A549 (cell line): ENCODE results near the gene GOLGA1. TPM values are rescaled to one million over a fixed set of nuclear protein-coding genes. Genes with fewer than 3 reads are reported as not detected.
A peak's percentile ranks its signal among the peaks of the same experiment; 100 is the strongest.

Experiments used
- ATAC-seq, 2 experiments: fragments of 200-7000 bp in 1 of 2; fragments of >200 bp in 1 of 2; cut with Nextera tagmentation in 1 of 2; cut with Tn5 transposase in 1 of 2; 3 replicates each; pipeline versions ENCODE4 v1.8.0 to v1.9.1; 2018 to 2020; ENCODE audit warnings: mild to moderate bottlenecking in 1 of 2, moderate library complexity in 1 of 2
- CTCF ChIA-PET: fragments of 300-600 bp; sonication (Branson Sonifier 250); formaldehyde crosslinking; extraction: SDS; loops from one replicate; lab custom pipeline; 2021; ENCODE audit warnings: antibody characterized with exemption, inconsistent platforms; lab: Yijun Ruan, JAX
- POLR2A ChIA-PET: fragments of 350-600 bp; formaldehyde crosslinking; extraction: SDS; loops from one replicate; lab custom pipeline; 2021; ENCODE audit warnings: antibody characterized with exemption, inconsistent platforms; lab: Yijun Ruan, JAX
- DNase-seq, 2 experiments: peaks; one replicate each; pipeline versions ENCODE4 v3.0.0 to v3.0.0-alpha.2; 2011 to 2016; ENCODE audit warnings: low read depth in 1 of 2, low spot score in 1 of 2
- FAIRE-seq: peaks from 2 replicates; lab custom pipeline; 2011; peaks lifted over from hg19 to GRCh38; lab: Jason Lieb, UNC
- H3K27ac ChIP-seq, 2 experiments: fragments of >200 bp; sonication (Bioruptor Twin); formaldehyde crosslinking; 3 replicates each; pipeline ENCODE4 v1.5.1; 2016 to 2017
- H3K4me1 ChIP-seq: fragments of >200 bp; sonication (Bioruptor Twin); formaldehyde crosslinking; 3 replicates; pipeline ENCODE4 v1.6.1; 2016
- H3K4me2 ChIP-seq: fragments of >200 bp; sonication (Bioruptor Twin); formaldehyde crosslinking; 3 replicates; pipeline ENCODE4 v1.6.1; 2016
- H3K4me3 ChIP-seq: fragments of >200 bp; sonication (Bioruptor Twin); formaldehyde crosslinking; 3 replicates; pipeline ENCODE4 v1.5.1; 2016
- H3K9me3 ChIP-seq: fragments of >200 bp; sonication (Bioruptor Twin); formaldehyde crosslinking; 3 replicates; pipeline ENCODE4 v1.6.1; 2016
- BHLHE40 ChIP-seq: IDR thresholded peaks from 2 replicates; pipeline ENCODE4 v1.6.1; 2012; ENCODE audit warnings: low read depth, low read length, inconsistent platforms
- CEBPB ChIP-seq, 2 experiments: fragments of >200 bp in 1 of 2; sonication (Bioruptor Twin) in 1 of 2; formaldehyde crosslinking in 1 of 2; IDR thresholded peaks; 2 replicates each; pipeline ENCODE4 v1.6.1; 2012 to 2016
- CHD2 ChIP-seq: fragments of 150-350 bp; IDR thresholded peaks from 2 replicates; pipeline ENCODE4 v1.6.1; 2014; ENCODE audit warnings: low read length; ENCODE audit not compliant: partially characterized antibody
- CHD4 ChIP-seq: fragments of 200-600 bp; sonication (generic); IDR thresholded peaks from 2 replicates; pipeline ENCODE4 v1.6.1; 2016; ENCODE audit warnings: antibody characterized with exemption, mild to moderate bottlenecking, borderline replicate concordance
- E2F6 ChIP-seq: IDR thresholded peaks from 2 replicates; pipeline ENCODE4 v1.6.1; 2012; ENCODE audit warnings: low read depth, borderline replicate concordance
- EHF ChIP-seq: fragments of 250-450 bp; sonication (Bioruptor Pico); IDR thresholded peaks from 2 replicates; pipeline ENCODE4 v1.5.0; 2020; ENCODE audit warnings: mild to moderate bottlenecking
- EHMT2 ChIP-seq: fragments of 200-600 bp; sonication (generic); IDR thresholded peaks from 2 replicates; pipeline ENCODE4 v1.6.1; 2016; ENCODE audit warnings: antibody characterized with exemption, low read depth, mild to moderate bottlenecking, moderate library complexity
- EP300 ChIP-seq, 2 experiments: fragments of >200 bp; sonication (Bioruptor Twin); formaldehyde crosslinking; IDR thresholded peaks; 2 replicates in 1 of 2; 3 replicates in 1 of 2; pipeline ENCODE4 v1.6.1; 2016 to 2017
- ESRRA ChIP-seq: fragments of 150-350 bp; IDR thresholded peaks from 2 replicates; pipeline ENCODE4 v1.6.1; 2014; ENCODE audit warnings: mild to moderate bottlenecking, low read length, borderline replicate concordance
- FOSL2 ChIP-seq, 2 experiments: fragments of 450-650 bp in 1 of 2; fragments of >200 bp in 1 of 2; sonication (Bioruptor Twin) in 1 of 2; formaldehyde crosslinking; IDR thresholded peaks; 2 replicates each; pipeline versions ENCODE4 v1.5.0 to v1.6.1; 2016 to 2020; ENCODE audit warnings: mild to moderate bottlenecking in 1 of 2, moderate library complexity in 1 of 2
- FOXS1 ChIP-seq: fragments of 250-450 bp; sonication (Bioruptor Pico); IDR thresholded peaks from 2 replicates; pipeline ENCODE4 v1.5.0; 2020; ENCODE audit warnings: mild to moderate bottlenecking, moderate library complexity
- GATA3 ChIP-seq: IDR thresholded peaks from 2 replicates; pipeline ENCODE4 v1.6.1; 2012; ENCODE audit warnings: borderline replicate concordance
- HDAC2 ChIP-seq: fragments of 200-600 bp; sonication (generic); IDR thresholded peaks from 2 replicates; pipeline ENCODE4 v1.6.1; 2016
- HEYL ChIP-seq: fragments of 250-450 bp; sonication (Bioruptor Pico); IDR thresholded peaks from 2 replicates; pipeline ENCODE4 v1.8.0; 2021; ENCODE audit warnings: mild to moderate bottlenecking, moderate library complexity
- HOXA7 ChIP-seq: fragments of 250-450 bp; sonication (Bioruptor Pico); IDR thresholded peaks from 2 replicates; pipeline ENCODE4 v1.5.0; 2020; ENCODE audit warnings: mild to moderate bottlenecking, moderate library complexity
- HOXB13 ChIP-seq: fragments of 250-450 bp; sonication (Bioruptor Pico); IDR thresholded peaks from 2 replicates; pipeline ENCODE4 v1.5.0; 2020; ENCODE audit warnings: low read depth, mild to moderate bottlenecking, moderate library complexity
- HOXB5 ChIP-seq: fragments of 250-450 bp; sonication (Bioruptor Pico); IDR thresholded peaks from 2 replicates; pipeline ENCODE4 v1.5.0; 2020; ENCODE audit warnings: mild to moderate bottlenecking, moderate library complexity
- JUN ChIP-seq, 2 experiments: fragments of >200 bp; sonication (Bioruptor Twin); formaldehyde crosslinking; IDR thresholded peaks; 2 replicates in 1 of 2; 3 replicates in 1 of 2; pipeline ENCODE4 v1.6.1; 2016 to 2017
- JUNB ChIP-seq: fragments of >200 bp; sonication (Bioruptor Twin); formaldehyde crosslinking; IDR thresholded peaks from 2 replicates; pipeline ENCODE4 v1.6.1; 2016
- KDM5A ChIP-seq: fragments of 200-600 bp; sonication (generic); IDR thresholded peaks from 2 replicates; pipeline ENCODE4 v1.6.1; 2016; ENCODE audit warnings: antibody characterized with exemption, mild to moderate bottlenecking
- MAX ChIP-seq: IDR thresholded peaks from 2 replicates; pipeline ENCODE4 v1.6.1; 2012
- NFE2L2 ChIP-seq: fragments of 150-350 bp; conservative IDR thresholded peaks from 2 replicates; pipeline ENCODE4 v1.6.1; 2014; ENCODE audit warnings: low read length
- NPAS2 ChIP-seq: fragments of 250-450 bp; sonication (Bioruptor Pico); IDR thresholded peaks from 2 replicates; pipeline ENCODE4 v1.8.0; 2022; ENCODE audit warnings: mild to moderate bottlenecking, moderate library complexity, borderline replicate concordance
- NR3C1 ChIP-seq: fragments of >200 bp; sonication (Bioruptor Twin); formaldehyde crosslinking; IDR thresholded peaks from 3 replicates; pipeline ENCODE4 v1.6.1; 2017
- PHF8 ChIP-seq: fragments of 200-600 bp; sonication (generic); IDR thresholded peaks from 2 replicates; pipeline ENCODE4 v1.6.1; 2016; ENCODE audit warnings: low read depth, mild to moderate bottlenecking, antibody characterized with exemption, moderate library complexity, borderline replicate concordance
- RCOR1 ChIP-seq: fragments of 150-350 bp; IDR thresholded peaks from 2 replicates; pipeline ENCODE4 v1.6.1; 2014; ENCODE audit warnings: antibody characterized with exemption, low read length, low read depth
- RFX5 ChIP-seq: fragments of 450-650 bp; IDR thresholded peaks from 2 replicates; pipeline ENCODE4 v1.7.1; 2014; ENCODE audit warnings: antibody characterized with exemption, mild to moderate bottlenecking, moderate library complexity
- RNF2 ChIP-seq: fragments of 200-600 bp; sonication (generic); IDR thresholded peaks from 2 replicates; pipeline ENCODE4 v1.6.1; 2016; ENCODE audit warnings: low read depth, mild to moderate bottlenecking, antibody characterized with exemption, moderate library complexity, borderline replicate concordance
- SREBF2 ChIP-seq: fragments of 450-650 bp; IDR thresholded peaks from 2 replicates; pipeline ENCODE4 v1.6.1; 2014; ENCODE audit warnings: mild to moderate bottlenecking, moderate library complexity
- TFCP2L1 ChIP-seq: fragments of 250-450 bp; sonication (Bioruptor Pico); IDR thresholded peaks from 2 replicates; pipeline ENCODE4 v1.5.0; 2021; ENCODE audit warnings: mild to moderate bottlenecking
- TP53 ChIP-seq: fragments of 250-450 bp; sonication (Bioruptor Pico); IDR thresholded peaks from 2 replicates; pipeline ENCODE4 v1.5.0; 2021; ENCODE audit warnings: mild to moderate bottlenecking, moderate library complexity
- ZC3H11A ChIP-seq: fragments of 450-650 bp; IDR thresholded peaks from 2 replicates; pipeline ENCODE4 v1.6.1; 2014; ENCODE audit warnings: antibody characterized with exemption, mild to moderate bottlenecking
- ZFP36 ChIP-seq: fragments of 450-650 bp; IDR thresholded peaks from 2 replicates; pipeline ENCODE4 v1.6.1; 2014; ENCODE audit warnings: borderline replicate concordance; ENCODE audit not compliant: partially characterized antibody
- ZNF302 ChIP-seq: fragments of 250-450 bp; sonication (Bioruptor Pico); IDR thresholded peaks from 2 replicates; pipeline ENCODE4 v1.9.0; 2021; ENCODE audit warnings: inconsistent platforms, mild to moderate bottlenecking, moderate library complexity
- WGBS: methylation state at CpG from one replicate; pipeline ENCODE4 v1.1.6; 2017; ENCODE audit errors: missing lambda C conversion rate; 5-methylcytosine and 5-hydroxymethylcytosine counted together
- polyA plus RNA-seq, 4 experiments: library from polyadenylated mRNA; depleted of rRNA in 3 of 4; stranded (reverse); fragments of >200 nt; fragmentation: RNase III in 1 of 4; extraction: RNeasy Plus Mini Kit Qiagen cat#74134 plus additional on column Dnase treatment in 1 of 4; gene quantifications; 2 replicates in 3 of 4; 3 replicates in 1 of 4; pipeline ENCODE4 v1.2.3, GENCODE V29; 2011 to 2017
- TF ChIP-seq, protein P1 (sequence below): fragments of >200 bp; sonication (Bioruptor Twin); formaldehyde crosslinking; IDR thresholded peaks from 2 replicates; pipeline ENCODE4 v1.6.1; 2016
- TF ChIP-seq, protein P2 (sequence below): fragments of >200 bp; sonication (Bioruptor Twin); formaldehyde crosslinking; IDR thresholded peaks from 3 replicates; pipeline ENCODE4 v1.6.1; 2016
- TF ChIP-seq, protein P3 (sequence below): fragments of >200 bp; sonication (Bioruptor Twin); formaldehyde crosslinking; IDR thresholded peaks from 3 replicates; pipeline ENCODE4 v1.5.1; 2016

GOLGA1 gene
- polyA plus RNA-seq, 2 of the 4 experiments (the other 2 are of a cell fraction): 10.0 to 19.4 TPM

GRCh38 chr9:124868511-124869465, 72.1 kb downstream of the GOLGA1 start:
- no peak for FAIRE-seq
- peaks cover 38% of the 10 kb centered on the region; the same call in 2 of the 3 replicates for H3K4me1 ChIP-seq
- no peaks in the 10 kb centered on the region for H3K9me3 ChIP-seq
- POLR2A ChIA-PET: interaction anchor here (1.0 to 1.3 kb wide), 3 partner anchors 8 to 91 kb away, joined by 3 read pairs; partner anchors contain the start of genes OLFML2A and RPL35
- ATAC-seq: peak; percentile 94 to 95
- H3K4me3 ChIP-seq: peak overlapping the region; percentile 100
- DNase-seq: peak; percentile 84 to 95
- CTCF ChIA-PET: interaction anchor here (0.7 to 1.8 kb wide), 4 partner anchors 12 to 91 kb away, joined by 3 to 7 read pairs (median 3); partner anchors contain the start of genes OLFML2A and WDR38
- H3K27ac ChIP-seq: peak overlapping the region; percentile 98 to 100
- WGBS: 1% methylated on average over 73 of the region's 101 CpGs
- peak overlapping the region; percentile 97 for H3K4me2 ChIP-seq
- TF ChIP-seq JUN (IDR thresholded peaks at IDR 0.05) (peak; percentile 95 to 96), KDM5A (no peak), TP53 (no peak), HOXB13 (no peak), HOXA7 (no peak), GATA3 (peak; percentile 12; the same call in 1 of the 2 replicates), RFX5 (no peak), RNF2 (no peak), JUNB (no peak), MAX (peak; percentile 71), ZFP36 (no peak), EHMT2 (no peak), HOXB5 (CRISPR knock-in tag) (no peak), EHF (CRISPR knock-in tag) (no peak), NFE2L2 (no peak), SREBF2 (no peak), EP300 (IDR thresholded peaks at IDR 0.05) (no peak), NPAS2 (CRISPR knock-in tag) (no peak), E2F6 (peak; percentile 76; the same call in 1 of the 2 replicates), ESRRA (no peak), HEYL (CRISPR knock-in tag) (no peak), ZNF302 (CRISPR knock-in tag) (no peak), PHF8 (peak; percentile 48; the same call in 1 of the 2 replicates), FOSL2 (IDR thresholded peaks at IDR 0.05) (no peak), FOSL2 (CRISPR knock-in tag; IDR thresholded peaks at IDR 0.05) (no peak; the same call in 1 of the 2 replicates), TFCP2L1 (CRISPR knock-in tag) (0 out of 2 replicates have a peak, but pooled peaks have one; percentile 60), NR3C1 (no peak), HDAC2 (no peak), CHD2 (no peak), CHD4 (no peak), ZC3H11A (no peak), BHLHE40 (no peak), RCOR1 (no peak), FOXS1 (CRISPR knock-in tag) (no peak), CEBPB (IDR thresholded peaks at IDR 0.05) (no peak)
- TF ChIP-seq, protein P1, sequence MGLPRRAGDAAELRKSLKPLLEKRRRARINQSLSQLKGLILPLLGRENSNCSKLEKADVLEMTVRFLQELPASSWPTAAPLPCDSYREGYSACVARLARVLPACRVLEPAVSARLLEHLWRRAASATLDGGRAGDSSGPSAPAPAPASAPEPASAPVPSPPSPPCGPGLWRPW: no peak
- TF ChIP-seq, protein P2, sequence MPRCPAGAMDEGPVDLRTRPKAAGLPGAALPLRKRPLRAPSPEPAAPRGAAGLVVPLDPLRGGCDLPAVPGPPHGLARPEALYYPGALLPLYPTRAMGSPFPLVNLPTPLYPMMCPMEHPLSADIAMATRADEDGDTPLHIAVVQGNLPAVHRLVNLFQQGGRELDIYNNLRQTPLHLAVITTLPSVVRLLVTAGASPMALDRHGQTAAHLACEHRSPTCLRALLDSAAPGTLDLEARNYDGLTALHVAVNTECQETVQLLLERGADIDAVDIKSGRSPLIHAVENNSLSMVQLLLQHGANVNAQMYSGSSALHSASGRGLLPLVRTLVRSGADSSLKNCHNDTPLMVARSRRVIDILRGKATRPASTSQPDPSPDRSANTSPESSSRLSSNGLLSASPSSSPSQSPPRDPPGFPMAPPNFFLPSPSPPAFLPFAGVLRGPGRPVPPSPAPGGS: peak; percentile 86
- TF ChIP-seq, protein P3, sequence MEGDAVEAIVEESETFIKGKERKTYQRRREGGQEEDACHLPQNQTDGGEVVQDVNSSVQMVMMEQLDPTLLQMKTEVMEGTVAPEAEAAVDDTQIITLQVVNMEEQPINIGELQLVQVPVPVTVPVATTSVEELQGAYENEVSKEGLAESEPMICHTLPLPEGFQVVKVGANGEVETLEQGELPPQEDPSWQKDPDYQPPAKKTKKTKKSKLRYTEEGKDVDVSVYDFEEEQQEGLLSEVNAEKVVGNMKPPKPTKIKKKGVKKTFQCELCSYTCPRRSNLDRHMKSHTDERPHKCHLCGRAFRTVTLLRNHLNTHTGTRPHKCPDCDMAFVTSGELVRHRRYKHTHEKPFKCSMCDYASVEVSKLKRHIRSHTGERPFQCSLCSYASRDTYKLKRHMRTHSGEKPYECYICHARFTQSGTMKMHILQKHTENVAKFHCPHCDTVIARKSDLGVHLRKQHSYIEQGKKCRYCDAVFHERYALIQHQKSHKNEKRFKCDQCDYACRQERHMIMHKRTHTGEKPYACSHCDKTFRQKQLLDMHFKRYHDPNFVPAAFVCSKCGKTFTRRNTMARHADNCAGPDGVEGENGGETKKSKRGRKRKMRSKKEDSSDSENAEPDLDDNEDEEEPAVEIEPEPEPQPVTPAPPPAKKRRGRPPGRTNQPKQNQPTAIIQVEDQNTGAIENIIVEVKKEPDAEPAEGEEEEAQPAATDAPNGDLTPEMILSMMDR: peak; percentile 35; the same call in 1 of the 3 replicates
